Fibroblast of the aortic adventitia (primary cell): ENCODE data around the gene EXOG. TPM values are rescaled to one million over a fixed set of nuclear protein-coding genes. Genes with fewer than 3 reads are reported as not detected.

Source experiments
- DNase-seq: peaks from one replicate; pipeline ENCODE4 v3.0.0-alpha.2; 2010; ENCODE audit warnings: low read depth
- H3K4me3 ChIP-seq: 2 replicates; pipeline ENCODE4 v1.5.1; 2011; ENCODE audit warnings: low read depth, mild to moderate bottlenecking, control low read depth, low read length, moderate library complexity
- small RNA-seq: library from RNA; depleted of rRNA; stranded (forward); fragments of <200 nt; gene quantifications from one replicate; pipeline ENCODE3, GENCODE V24; 2012
- total RNA-seq: library from RNA; depleted of rRNA; stranded (reverse); fragments of >200 nt; gene quantifications from 2 replicates; pipeline ENCODE4 v1.2.3, GENCODE V29; 2012; ENCODE audit warnings: low replicate concordance
- TF ChIP-seq, protein P1 (sequence below): IDR thresholded peaks from 2 replicates; pipeline ENCODE4 v1.5.1; 2011; ENCODE audit warnings: mild to moderate bottlenecking, low read length, control low read depth, inconsistent platforms; ENCODE audit not compliant: insufficient read depth

EXOG gene
- total RNA-seq, 1 donor: 14.4 TPM

DNA sequence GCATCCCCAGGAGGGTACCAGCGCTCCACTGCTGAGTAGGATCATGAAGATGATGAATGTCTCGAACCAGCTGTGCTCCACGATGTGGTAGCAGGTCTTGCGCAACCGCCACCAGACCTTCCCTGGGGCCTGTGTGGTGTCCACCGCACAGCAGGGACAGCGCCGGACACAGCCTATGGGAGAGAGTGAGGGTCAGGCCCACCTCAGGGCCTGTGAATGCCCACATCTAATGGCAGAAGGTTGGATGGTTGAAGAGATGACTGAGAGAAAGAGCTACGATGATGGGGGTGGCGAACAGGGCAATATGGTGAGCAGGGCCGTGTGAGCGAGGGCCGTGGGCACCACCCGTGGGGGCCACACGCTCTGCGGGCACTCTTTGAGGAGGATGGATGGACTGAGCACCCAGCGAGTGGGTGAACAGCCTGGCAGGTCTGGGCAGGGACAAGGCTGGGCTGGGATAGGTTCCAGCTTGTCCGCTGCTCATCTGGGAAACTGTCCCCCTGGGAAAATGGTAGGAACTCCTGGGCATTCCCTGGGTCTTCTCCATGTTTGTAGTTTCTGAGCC lies 79.2 kb downstream of the EXOG start:
- no peak for DNase-seq
- no peak overlapping the region for H3K4me3 ChIP-seq
- TF ChIP-seq, protein P1, sequence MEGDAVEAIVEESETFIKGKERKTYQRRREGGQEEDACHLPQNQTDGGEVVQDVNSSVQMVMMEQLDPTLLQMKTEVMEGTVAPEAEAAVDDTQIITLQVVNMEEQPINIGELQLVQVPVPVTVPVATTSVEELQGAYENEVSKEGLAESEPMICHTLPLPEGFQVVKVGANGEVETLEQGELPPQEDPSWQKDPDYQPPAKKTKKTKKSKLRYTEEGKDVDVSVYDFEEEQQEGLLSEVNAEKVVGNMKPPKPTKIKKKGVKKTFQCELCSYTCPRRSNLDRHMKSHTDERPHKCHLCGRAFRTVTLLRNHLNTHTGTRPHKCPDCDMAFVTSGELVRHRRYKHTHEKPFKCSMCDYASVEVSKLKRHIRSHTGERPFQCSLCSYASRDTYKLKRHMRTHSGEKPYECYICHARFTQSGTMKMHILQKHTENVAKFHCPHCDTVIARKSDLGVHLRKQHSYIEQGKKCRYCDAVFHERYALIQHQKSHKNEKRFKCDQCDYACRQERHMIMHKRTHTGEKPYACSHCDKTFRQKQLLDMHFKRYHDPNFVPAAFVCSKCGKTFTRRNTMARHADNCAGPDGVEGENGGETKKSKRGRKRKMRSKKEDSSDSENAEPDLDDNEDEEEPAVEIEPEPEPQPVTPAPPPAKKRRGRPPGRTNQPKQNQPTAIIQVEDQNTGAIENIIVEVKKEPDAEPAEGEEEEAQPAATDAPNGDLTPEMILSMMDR: no peak

Small RNA genes lying within 50 kb of the gene (small RNA-seq; reads per million reads assigned to genes)
- not detected for gene RF00019

Other genes starting within 250 kb of the EXOG start
- 0.45 TPM in 1 of 2 replicates, not detected in the other for gene SLC22A13, start 230.5 kb upstream of the EXOG start, total RNA-seq
- not detected in 2 replicates for gene SLC22A14, start 214.0 kb upstream of the EXOG start, total RNA-seq
- gene XYLB, start 149.6 kb upstream of the EXOG start, total RNA-seq: 4.9 and 12.2 TPM in 2 replicates
- gene ACVR2B, start 42.5 kb upstream of the EXOG start, total RNA-seq: 1.6 and 2.5 TPM in 2 replicates
- 0.08 and 0.99 TPM in 2 replicates for gene SCN5A, start 153.3 kb downstream of the EXOG start, total RNA-seq